NCI-H82 (cell line): Measurements from ENCODE around the gene WDR83.

Experiments
- DNase-seq: peaks from one replicate; lab custom pipeline; 2025; lab: John Stamatoyannopoulos, UW

WDR83 gene

DNA sequence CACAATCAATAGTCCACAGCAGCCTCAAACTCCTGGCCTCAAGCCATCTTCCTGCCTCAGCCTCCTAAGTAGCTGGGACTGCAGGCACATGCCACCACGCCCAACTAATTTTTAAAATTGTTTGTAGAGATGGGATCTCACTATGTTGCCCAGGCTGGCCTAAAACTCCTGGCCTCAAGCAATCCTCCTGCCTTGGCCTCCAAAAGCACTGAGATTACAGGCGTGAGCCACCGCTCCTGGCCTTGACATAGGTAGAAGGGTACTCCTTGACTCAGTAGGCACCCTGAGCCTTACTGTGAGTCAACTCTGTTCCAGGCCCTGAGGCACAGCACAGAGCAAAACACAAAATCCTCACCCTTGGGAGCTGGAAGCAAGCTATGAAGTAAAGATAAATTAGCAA is 49.3 kb downstream of the WDR83 start:
- no peak for DNase-seq

DNA sequence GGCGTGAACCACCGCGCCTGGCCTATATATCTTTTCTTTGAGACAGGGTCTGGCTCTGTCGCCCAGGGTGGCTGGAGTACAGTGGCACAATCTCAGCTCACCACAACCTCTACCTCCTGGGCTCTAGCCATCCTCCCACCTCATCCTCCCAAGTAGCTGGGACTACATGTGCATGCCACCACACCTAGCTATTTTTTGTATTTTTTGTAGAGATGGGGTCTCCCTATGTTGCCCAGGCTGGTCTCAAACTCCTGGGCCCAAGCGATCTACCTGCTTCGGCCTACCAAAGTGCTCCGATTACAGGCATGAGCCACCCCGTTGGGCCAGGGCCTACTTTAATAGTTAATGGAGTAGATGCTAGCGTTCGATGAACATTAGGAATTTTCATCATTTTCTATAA is 53.7 kb downstream of the WDR83 start:
- no peak for DNase-seq

GRCh38 chr19:12720851-12721655 is 54.4 kb downstream of the WDR83 start:
- no peak for DNase-seq

- peak; percentile 72 for DNase-seq
Measured at GRCh38 chr19:12721656-12722565, 55.3 kb downstream of the WDR83 start.

DNA sequence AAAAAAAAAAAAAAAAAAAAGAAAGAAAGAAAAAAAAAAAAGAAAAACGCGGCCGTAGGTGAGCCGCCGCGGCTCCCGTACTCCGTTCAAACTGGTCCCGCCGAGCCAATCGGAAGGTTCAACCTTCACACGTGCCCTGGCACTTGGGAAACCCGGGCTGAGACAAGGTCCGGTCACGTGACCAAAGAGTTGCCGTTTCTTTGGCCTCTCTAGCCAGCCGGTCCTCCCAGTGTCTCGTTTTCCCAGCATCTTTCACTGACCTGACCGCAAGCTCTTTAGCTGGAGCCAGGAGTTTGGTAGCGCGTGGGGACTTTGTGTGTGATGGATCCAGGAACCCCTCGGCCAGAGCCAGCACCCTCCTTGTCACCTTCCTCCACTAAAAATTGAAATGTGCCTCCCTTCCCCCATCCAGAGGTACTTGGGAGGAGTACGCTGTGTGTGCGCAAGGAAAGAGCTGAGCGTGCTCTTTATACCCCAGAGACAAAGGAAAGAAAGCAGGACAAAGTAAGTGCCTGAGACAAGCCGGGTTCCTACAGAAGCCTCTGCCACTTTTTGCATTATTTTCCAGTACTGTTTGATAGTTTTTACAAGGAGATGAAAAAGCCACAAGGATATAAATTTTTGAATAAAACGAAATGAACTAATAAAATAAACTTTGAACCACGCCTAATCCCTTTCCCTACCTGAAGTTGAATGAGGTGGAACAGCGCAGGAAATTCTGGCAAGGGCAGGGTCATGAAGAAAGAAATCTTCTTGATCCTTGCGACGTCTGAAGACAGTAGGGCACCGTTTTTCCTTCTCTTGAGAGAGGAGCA is 56.2 kb downstream of the WDR83 start:
- DNase-seq, result peak; percentile 100

DNA sequence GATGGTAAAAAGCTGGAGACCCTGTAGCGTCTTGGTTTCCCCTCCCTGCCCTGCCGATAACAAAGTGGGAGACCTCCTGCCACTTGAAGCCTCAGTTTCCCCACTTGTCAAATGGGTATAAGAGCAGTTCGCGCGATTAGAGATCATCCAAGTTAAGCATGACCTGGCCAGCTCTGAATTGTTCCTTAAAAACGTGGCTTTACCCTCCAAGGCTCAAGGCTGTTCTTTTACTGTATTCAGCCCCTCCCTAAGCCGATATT is 56.7 kb downstream of the WDR83 start:
- peak; percentile 77 for DNase-seq

- DNase-seq, result peak; percentile 97
Measured at GRCh38 chr19:12723641-12724426, 57.2 kb downstream of the WDR83 start, which contains the start of gene TNPO2. Gene TNPO2 (minus strand): TSS chr19:12723932. CDS start chr19:12720977, 2,955 bp downstream.
